Dendritic cell treated with granulocyte-macrophage colony-stimulating factor and Interleukin-4, amounts not matched to agents 40 ng/mL and 50 ng/mL, for 4 days (primary cell): Measurements from ENCODE around the gene ENDOV.

Source experiments
- H3K27ac Mint-ChIP-seq: one replicate; pipeline ENCODE4 v1.8.0; 2022; ENCODE audit warnings: mild to moderate bottlenecking, mixed read lengths
- H3K27me3 Mint-ChIP-seq: one replicate; pipeline ENCODE4 v1.8.0; 2022; ENCODE audit warnings: mild to moderate bottlenecking, mixed read lengths
- H3K36me3 Mint-ChIP-seq: one replicate; pipeline ENCODE4 v1.8.0; 2022; ENCODE audit warnings: low read depth, mixed read lengths
- H3K4me1 Mint-ChIP-seq: one replicate; pipeline ENCODE4 v1.8.0; 2022; ENCODE audit warnings: low read depth, mixed read lengths
- H3K4me3 Mint-ChIP-seq: one replicate; pipeline ENCODE4 v1.8.0; 2022; ENCODE audit warnings: mild to moderate bottlenecking, moderate library complexity, mixed read lengths
- H3K9me3 Mint-ChIP-seq: one replicate; pipeline ENCODE4 v1.8.0; 2022; ENCODE audit warnings: mixed read lengths
- intact Hi-C: fragments of 100-400 bp; cut with micrococcal nuclease; formaldehyde crosslinking; loops from one replicate; pipeline ENCODE4 v1.15.0; 2022

The ENDOV gene

GRCh38 chr17:80426671-80427326, 11.8 kb downstream of the ENDOV start:
- Mint-ChIP-seq H3K36me3 (no peaks in the 10 kb centered on the region), H3K27me3 (peaks cover 9% of the 10 kb centered on the region), H3K27ac (no peak overlapping the region), H3K9me3 (no peaks in the 10 kb centered on the region), H3K4me3 (no peak overlapping the region), H3K4me1 (peaks cover 12% of the 10 kb centered on the region)
- intact Hi-C loops = loop anchor here (1.0 to 2.0 kb wide), 2 partner anchors 149 to 556 kb away; no protein-coding TSS in a partner anchor

GRCh38 chr17:80427366-80428282, 12.7 kb downstream of the ENDOV start:
- no peaks in the 10 kb centered on the region for H3K9me3 Mint-ChIP-seq
- no peak overlapping the region for H3K4me3 Mint-ChIP-seq
- intact Hi-C loops = loop anchor here (1.0 to 2.0 kb wide), 2 partner anchors 148 to 555 kb away; no protein-coding TSS in a partner anchor

GRCh38 chr17:80428363-80428762, 13.4 kb downstream of the ENDOV start:
- no peak overlapping the region for H3K4me3 Mint-ChIP-seq
- no peaks in the 10 kb centered on the region for H3K36me3 Mint-ChIP-seq
- H3K4me1 Mint-ChIP-seq = peaks cover 7% of the 10 kb centered on the region
- H3K9me3 Mint-ChIP-seq = no peaks in the 10 kb centered on the region
- H3K27ac Mint-ChIP-seq = no peak overlapping the region
- peaks cover 9% of the 10 kb centered on the region for H3K27me3 Mint-ChIP-seq
- intact Hi-C loops = no loop called here

More at GRCh38 chr17:80427366-80428282, 12.7 kb downstream of the ENDOV start:
- Mint-ChIP-seq H3K27me3 (peaks cover 9% of the 10 kb centered on the region), H3K4me1 (peaks cover 12% of the 10 kb centered on the region), H3K36me3 (no peaks in the 10 kb centered on the region), H3K27ac (no peak overlapping the region)

GRCh38 chr17:80428796-80429195, 13.8 kb downstream of the ENDOV start:
- H3K27ac Mint-ChIP-seq = no peak overlapping the region
- intact Hi-C loops = no loop called here
- H3K4me1 Mint-ChIP-seq = peaks cover 7% of the 10 kb centered on the region
- H3K9me3 Mint-ChIP-seq = no peaks in the 10 kb centered on the region
- peaks cover 8% of the 10 kb centered on the region for H3K27me3 Mint-ChIP-seq
- no peak overlapping the region for H3K4me3 Mint-ChIP-seq
- H3K36me3 Mint-ChIP-seq = no peaks in the 10 kb centered on the region

GRCh38 chr17:80429356-80430275, 14.6 kb downstream of the ENDOV start:
- intact Hi-C loops = no loop called here
- Mint-ChIP-seq H3K36me3 (no peaks in the 10 kb centered on the region), H3K4me1 (peaks cover 7% of the 10 kb centered on the region), H3K4me3 (no peak overlapping the region), H3K9me3 (no peaks in the 10 kb centered on the region), H3K27ac (no peak overlapping the region), H3K27me3 (peaks cover 4% of the 10 kb centered on the region)

GRCh38 chr17:80430446-80431245, 15.7 kb downstream of the ENDOV start:
- Mint-ChIP-seq H3K27me3 (peaks cover 4% of the 10 kb centered on the region), H3K4me3 (no peak overlapping the region), H3K4me1 (peaks cover 7% of the 10 kb centered on the region), H3K9me3 (no peaks in the 10 kb centered on the region), H3K27ac (no peak overlapping the region), H3K36me3 (no peaks in the 10 kb centered on the region)
- intact Hi-C loops = no loop called here

DNA sequence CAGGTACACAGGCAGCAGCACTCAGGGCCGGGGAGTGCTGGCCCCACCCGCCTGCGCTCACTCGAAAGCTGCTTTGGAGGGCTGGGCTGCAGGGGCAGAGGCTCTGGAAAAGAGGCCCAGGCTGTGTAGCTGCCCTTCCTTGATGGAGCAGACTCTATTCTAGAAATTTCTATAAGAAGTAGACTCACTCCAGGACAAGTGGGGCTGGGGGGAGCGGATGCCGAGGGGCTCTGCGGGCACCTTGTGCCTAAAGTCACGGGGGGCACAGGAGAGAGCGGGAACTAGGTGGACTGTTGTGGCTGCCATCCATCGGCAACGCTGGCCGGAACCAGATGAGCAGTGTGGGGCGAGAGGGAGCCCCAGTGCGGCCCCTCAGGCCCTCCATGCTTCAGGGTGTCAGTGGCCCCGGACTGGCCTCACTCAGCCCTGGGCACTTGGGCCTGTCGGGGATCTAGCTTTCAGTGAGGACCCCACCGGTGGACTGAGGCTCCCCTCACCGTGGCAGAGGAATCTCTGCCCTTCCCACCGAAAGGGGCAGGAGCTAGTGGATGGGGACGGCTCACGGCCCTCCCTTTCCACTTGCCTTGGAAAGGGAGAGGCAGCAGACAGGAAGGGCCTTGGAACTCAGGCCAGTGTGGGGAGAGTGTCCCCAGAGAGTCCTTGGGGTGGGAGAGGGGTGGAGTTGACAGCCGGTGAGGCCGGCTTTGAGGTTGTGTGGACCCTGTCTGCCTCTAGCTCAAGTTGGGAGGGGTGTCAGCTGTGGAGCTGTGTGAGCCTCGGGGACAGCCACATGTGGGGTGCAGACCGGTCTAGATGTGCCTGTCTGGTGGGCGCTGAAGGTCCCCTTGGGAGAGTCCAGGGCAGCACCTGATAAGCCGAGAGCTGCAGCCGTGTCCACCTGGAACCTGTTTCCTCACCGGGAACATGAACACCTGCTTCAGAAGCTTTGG, 16.6 kb downstream of the ENDOV start:
- Mint-ChIP-seq H3K9me3 (no peaks in the 10 kb centered on the region), H3K27me3 (peaks cover under 1% of the 10 kb centered on the region), H3K4me3 (no peak overlapping the region), H3K4me1 (peaks cover 7% of the 10 kb centered on the region), H3K27ac (no peak overlapping the region), H3K36me3 (no peaks in the 10 kb centered on the region)
- intact Hi-C loops = no loop called here

GRCh38 chr17:80432350-80432955, 17.5 kb downstream of the ENDOV start:
- H3K4me3 Mint-ChIP-seq = no peak overlapping the region
- intact Hi-C loops = no loop called here
- H3K36me3 Mint-ChIP-seq = no peaks in the 10 kb centered on the region
- H3K4me1 Mint-ChIP-seq = no peaks in the 10 kb centered on the region
- no peak overlapping the region for H3K27ac Mint-ChIP-seq
- H3K27me3 Mint-ChIP-seq = no peaks in the 10 kb centered on the region
- no peaks in the 10 kb centered on the region for H3K9me3 Mint-ChIP-seq

GRCh38 chr17:80432961-80433550, 18.1 kb downstream of the ENDOV start:
- Mint-ChIP-seq H3K4me1 (no peaks in the 10 kb centered on the region), H3K27me3 (no peaks in the 10 kb centered on the region), H3K9me3 (no peaks in the 10 kb centered on the region), H3K27ac (no peak overlapping the region), H3K4me3 (no peak overlapping the region), H3K36me3 (no peaks in the 10 kb centered on the region)
- intact Hi-C loops = no loop called here

DNA sequence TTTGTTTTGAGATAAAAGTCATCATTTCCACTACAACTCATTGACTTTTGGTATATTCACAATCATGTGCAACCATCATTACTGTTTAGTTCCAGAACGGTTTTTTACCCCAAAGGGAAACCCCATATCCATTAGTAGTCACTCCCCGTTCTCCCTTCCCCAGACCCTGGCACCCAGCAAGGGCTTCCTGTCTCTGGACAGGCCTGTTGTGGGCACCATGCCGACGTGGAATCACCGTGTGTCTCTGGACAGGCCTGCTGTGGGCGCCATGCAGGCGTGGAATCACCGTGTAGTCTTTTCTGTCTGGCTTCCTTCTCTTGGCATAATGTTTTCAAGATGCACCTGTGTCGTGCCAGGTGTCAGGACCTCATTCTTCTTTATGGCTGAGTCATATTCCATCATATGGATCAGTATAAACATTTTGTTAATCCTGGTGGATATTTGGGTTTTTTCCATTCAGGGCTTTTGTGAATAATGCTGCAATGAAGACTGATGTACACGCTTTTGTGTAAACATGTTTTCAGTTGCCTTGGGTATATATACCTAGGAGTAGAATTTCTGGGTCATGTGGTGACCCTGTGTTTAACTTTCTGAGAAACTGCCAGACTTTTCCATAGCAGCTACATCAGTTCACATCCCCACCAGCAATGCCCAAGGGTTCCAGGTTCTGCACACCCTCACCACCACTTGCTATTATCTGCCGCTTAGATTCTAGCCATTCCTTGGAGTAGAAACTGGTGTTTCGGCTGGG, 19.1 kb downstream of the ENDOV start:
- H3K4me3 Mint-ChIP-seq = no peak overlapping the region
- H3K4me1 Mint-ChIP-seq = no peaks in the 10 kb centered on the region
- no peaks in the 10 kb centered on the region for H3K9me3 Mint-ChIP-seq
- H3K27me3 Mint-ChIP-seq = no peaks in the 10 kb centered on the region
- H3K36me3 Mint-ChIP-seq = no peaks in the 10 kb centered on the region
- intact Hi-C loops = no loop called here
- H3K27ac Mint-ChIP-seq = no peak overlapping the region

DNA sequence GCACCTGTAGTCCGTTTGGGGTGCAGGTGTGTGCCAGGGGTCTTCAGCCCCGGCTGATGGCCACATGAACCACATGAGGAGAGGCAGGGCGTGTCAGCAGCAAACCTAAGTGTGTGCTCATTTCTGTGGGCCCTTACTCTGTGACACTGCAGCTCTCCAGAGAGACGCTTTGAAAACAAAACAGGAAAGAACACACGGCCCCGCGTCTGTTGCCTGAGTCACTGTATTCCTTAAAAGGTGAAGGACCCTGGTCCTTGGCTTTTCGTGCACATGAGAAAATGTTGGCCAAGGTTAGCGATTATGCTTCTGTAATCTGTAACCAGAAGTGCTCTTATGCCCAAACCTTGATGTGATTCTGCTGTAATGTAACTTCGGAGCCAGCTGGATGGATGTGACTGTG, 22.6 kb downstream of the ENDOV start:
- no peak overlapping the region for H3K27ac Mint-ChIP-seq
- no peaks in the 10 kb centered on the region for H3K36me3 Mint-ChIP-seq
- H3K4me3 Mint-ChIP-seq = no peak overlapping the region
- H3K4me1 Mint-ChIP-seq = no peaks in the 10 kb centered on the region
- intact Hi-C loops = no loop called here
- H3K27me3 Mint-ChIP-seq = no peaks in the 10 kb centered on the region
- no peaks in the 10 kb centered on the region for H3K9me3 Mint-ChIP-seq
